Stimulated activated CD8-positive, alpha-beta memory T cell treated with anti-CD3 and anti-CD28 coated beads, Interleukin-7, amount 100 ng/mL, for 48 hours (primary cell): Measurements from ENCODE around the gene LDHD.

ENCODE experiments used
- DNase-seq, 2 donors: peaks; one replicate each; pipeline ENCODE4 v3.0.0-alpha.2; 2020; ENCODE audit warnings: low read depth in 1 of 2; ENCODE audit errors: extremely low read depth in 1 of 2

The LDHD gene

DNA sequence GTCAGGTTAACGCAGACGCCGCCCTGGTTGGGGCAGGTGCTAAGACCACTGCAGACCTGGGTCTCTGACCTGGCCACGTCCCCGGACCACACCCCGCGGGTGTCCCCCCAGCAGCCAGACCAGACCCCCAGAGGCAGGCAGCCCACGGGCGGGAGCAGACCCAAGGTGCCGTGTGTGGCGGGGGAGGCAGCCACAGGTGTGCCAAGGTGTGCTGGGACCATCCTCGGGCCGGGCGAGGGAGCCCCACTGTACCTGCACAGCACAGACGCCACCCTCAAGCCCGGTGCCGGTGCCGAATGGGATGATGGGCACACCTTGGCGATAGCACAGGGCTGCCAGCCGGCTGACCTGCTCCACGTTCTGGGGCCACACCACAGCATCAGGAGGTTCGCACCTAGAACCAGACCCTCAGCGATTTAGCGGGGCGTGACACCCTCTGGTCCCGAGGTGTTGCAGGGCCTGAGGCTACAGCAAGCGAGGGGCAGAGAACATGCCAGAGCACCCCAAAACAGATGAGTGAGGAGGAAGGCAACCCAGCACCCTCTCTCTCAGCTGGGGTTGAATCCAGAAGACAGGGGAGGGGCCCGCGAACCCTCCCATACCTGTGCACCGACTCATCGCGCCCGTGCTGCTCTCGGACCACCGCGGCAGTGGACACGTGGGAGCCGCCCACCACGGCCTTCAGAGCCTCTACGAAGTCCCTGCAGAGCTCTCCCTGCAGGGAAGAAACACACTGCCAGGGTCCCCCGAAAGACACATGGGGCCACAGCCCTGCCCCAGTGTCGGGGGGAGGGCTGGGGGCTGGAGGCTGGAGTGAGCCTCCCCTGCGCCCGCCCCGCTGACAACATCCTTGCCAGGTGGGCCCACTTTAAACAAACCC is 1.4 kb downstream of the LDHD start:
- no peak for DNase-seq

DNA sequence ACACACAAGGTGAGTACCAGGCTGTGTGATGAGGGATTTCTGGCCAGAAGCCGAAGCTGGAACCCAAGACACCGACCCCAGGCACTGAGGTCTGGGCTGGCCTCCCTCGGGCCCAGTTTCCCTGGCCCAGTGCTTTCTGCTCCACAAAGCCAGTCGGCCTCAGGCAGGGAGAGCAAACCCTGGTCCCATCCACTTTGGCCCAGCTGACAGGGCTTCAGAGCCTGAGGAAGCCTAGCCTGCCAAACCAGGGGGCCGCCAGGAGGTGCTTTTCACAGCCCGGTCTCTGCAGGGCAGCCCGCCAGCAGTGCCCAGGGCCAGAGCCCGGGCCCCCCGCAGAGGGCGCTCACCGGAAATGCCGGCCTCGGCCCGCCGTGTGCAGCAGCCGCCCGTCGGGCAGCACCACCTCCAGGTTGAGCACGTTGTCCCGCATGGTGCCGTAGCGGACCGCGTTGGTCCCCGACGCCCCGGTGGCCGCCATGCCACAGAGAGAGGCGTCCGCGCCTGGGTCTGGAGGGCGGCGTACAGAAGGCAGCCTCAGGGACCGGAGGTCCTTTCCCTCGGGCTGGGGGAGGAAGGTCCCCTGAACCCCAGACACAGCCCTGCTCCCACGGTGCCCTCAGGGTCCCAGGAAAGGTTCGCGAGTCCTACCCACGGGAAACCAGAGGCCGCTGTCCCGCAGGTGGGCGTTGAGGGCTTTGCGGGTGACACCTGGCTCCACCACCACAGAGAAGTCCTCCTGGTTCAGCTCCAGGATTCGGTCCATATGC is 2.2 kb downstream of the LDHD start:
- no peak for DNase-seq

- no peak for DNase-seq
Observed at GRCh38 chr16:75113541-75114121, 2.9 kb downstream of the LDHD start.

- DNase-seq: no peak
Observed at GRCh38 chr16:75112734-75113491, 3.7 kb downstream of the LDHD start.

DNA sequence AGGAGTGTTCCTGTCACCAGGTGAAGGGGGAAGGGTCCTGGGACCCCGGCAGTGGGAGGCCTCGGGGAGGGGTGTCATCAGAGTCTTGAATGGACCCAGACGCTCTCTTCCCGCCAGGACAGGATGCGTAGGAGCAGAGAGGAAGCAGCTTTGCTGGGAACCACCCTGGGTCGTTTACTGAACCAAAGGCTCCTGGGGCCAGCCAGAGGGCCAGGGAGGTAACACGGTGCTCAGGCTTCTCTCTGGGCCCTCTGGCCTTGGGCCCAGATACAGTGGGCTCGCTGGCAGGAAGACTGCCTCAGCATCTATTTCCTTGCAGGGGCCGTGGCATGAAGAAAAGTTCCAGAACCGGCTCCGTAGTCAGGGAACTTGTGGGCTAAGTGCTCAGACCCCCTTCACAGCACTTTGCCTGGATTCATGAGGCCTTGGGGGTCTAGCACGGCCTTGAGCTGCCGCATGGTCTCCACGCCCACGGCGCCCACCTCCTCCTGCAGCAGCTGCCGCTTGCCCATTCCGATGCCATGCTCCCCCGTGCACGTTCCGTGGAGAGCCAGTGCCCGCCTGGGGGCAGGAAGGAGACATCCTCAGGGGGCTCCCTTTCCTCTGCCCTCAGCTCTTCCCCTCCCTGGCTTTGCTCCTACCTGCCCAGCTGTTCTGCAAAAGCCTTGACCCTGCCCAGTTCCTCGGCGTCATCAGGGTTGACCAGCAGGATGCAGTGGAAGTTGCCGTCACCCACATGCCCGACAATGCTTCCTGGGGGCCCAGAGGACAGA is 4.4 kb downstream of the LDHD start:
- DNase-seq: no peak

- no peak for DNase-seq
Observed at GRCh38 chr16:75111514-75111940, 5.1 kb downstream of the LDHD start.

GRCh38 chr16:75110637-75111513 is 5.7 kb downstream of the LDHD start:
- peak; percentile 50 to 66 for DNase-seq

DNA sequence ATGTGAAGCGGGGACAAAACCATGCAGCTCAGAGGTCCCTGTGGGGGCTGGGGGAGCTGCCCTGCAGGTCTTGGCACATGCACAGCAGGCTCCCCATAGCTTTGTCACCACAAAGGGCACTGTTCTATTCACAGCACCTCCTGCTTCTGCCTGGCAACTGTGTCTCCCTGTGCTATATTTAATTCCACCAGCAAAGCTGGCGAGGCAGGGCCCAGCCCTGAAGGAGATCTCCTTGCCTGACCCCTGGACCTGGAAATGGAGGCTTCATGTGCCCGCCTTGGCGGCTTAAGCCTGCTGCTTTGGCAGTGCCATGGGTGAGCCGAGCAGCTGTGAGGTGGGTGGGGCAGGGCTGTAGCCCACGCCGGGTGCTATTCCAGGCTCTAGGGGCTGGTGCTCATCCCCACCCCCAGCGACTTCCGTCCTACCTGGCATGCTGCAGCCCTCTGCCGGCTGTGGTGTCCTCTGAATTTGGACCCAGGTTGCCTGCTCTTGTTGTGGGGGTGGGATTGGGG is 6.8 kb downstream of the LDHD start:
- no peak for DNase-seq

GRCh38 chr16:75108792-75109731 is 7.5 kb downstream of the LDHD start:
- DNase-seq: peak; percentile 44 to 82

- no peak for DNase-seq
Observed at GRCh38 chr16:75107505-75107904, 9.1 kb downstream of the LDHD start.

DNA sequence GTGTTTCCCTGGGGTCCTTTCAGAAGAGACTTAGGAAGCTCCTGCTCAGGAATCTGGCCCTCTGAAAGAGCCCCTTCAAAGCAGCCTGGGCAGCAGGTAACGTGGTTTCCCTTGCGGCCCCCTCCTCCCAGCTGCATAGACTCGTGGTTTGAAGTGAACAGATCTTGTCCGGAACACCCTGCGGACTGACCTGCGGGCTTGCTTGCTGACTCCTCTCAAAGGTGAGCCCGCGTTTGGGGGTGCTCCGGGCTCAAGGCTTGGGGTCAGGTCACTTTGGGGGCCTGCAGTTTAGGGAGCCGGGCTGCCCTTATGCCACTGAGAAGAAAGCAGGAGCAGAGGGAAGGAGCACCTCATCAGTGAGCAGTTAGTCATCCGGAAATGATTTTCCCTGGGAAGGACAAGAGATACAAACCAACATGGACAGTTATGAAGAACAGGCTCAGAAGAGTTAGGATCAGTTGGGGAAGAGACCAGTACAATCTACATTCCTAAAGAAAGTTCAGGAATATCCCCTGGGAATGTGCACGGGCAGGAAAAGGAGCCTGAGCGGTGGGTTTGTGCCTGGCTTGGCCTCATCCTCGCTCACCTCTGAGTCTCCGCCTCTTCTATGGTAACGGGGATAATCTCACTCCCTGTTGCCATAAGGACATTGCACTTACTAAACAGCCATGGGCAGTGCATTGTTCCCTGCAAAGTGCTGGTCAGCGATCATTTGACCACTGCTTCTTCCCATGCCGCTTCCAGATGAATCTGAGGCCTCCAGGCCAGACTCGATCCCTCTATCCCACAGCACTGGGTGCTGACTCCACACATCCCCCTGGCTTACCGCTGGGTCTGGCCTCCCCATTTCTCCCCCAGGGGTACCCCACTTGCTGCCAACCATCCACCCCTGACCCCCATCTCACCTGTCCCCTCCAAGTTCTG is 10.0 kb downstream of the LDHD start:
- no peak for DNase-seq

DNA sequence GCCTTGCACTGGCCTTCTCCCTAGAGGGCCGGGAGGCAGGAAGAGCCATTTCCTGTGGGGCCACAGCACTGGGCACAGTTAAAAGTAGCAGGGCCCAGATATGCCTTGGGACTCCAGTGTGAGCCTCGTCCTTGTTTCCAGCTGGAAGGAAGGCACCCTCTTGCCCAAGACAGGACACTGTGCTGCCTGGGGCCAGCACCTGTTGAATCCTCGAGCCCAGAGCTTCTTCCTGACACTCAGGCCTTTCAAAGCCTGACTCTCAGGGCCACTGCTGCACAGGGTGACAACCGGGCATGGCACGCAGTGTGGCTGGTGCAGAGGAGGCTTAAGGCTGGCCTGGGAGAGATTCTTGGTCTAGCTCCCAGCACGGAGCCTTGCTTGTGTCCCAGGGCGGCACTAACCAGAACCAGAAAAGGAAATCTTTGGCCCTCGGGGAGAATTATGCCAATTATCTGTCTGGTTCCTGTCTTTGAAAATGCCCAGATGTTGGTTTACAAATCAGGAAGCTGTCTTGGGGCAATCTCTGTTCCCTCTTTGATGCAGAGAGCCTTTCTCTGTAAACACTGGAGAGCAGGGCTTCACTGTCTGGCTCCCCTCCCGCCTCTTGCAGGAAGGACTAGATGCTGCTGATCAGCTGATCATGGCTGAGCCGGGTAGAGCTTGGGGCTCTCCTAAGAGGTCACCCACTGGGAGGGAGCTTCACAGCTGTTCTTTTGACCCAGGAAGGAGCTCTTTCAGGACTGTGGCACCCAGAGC is 11.1 kb downstream of the LDHD start:
- DNase-seq: no peak

GRCh38 chr16:75104836-75105235 is 11.7 kb downstream of the LDHD start:
- DNase-seq: no peak

GRCh38 chr16:75103994-75104393 is 12.6 kb downstream of the LDHD start:
- DNase-seq: no peak

DNA sequence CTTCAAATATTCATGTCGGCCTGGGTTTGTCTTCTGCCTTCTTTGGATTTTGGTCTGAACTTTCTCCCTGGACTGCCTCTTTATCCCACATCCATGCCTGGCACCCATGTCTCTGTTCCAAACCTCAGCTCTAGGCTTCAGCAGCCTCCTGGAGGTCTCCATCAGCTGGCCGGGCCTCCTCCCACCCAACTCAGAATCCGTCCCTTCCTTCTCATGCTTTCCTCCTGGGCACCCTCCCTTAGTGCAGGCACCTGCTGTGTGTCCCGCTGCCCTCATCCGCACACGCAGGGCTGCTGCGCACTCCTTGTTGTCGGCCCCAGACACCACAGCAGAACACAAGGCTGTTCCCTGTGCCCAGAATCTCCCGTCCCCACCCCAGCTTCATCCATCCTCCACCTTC is 14.0 kb downstream of the LDHD start:
- DNase-seq: no peak

DNA sequence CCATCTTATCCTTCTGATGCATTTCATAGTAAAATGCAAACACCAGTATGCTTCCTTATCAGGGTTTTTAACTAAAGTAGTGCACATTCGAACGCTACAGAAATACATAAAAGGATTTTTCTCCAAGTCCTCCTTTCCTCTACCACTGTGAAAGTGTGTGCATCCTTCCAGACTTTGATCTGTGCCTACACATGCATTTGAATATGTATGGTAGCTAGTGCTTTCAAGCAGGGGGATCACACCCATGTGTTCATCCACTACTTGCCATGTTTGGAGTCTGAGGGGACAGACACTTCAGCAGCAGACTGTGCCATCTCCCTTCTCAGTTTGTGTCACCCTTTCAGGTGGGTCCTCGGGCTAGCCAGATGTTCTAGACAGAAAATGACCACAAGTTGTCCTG is 14.9 kb downstream of the LDHD start:
- DNase-seq: no peak
